Fibroblast of pulmonary artery (primary cell): Measurements from ENCODE around the gene XPNPEP1.
A peak's percentile ranks its signal among the peaks of the same experiment; 100 is the strongest.

ENCODE experiments used
- DNase-seq: peaks from one replicate; pipeline ENCODE4 v3.0.0-alpha.2; 2010; ENCODE audit warnings: low read depth
- H3K4me3 ChIP-seq: replicated peaks from 2 replicates; pipeline ENCODE4 v1.5.1; 2011; ENCODE audit warnings: low read depth, mild to moderate bottlenecking, control low read depth, low read length, moderate library complexity
- CTCF ChIP-seq: IDR thresholded peaks from 2 replicates; pipeline ENCODE4 v1.5.1; 2011; ENCODE audit warnings: mild to moderate bottlenecking, control low read depth, low read length, inconsistent platforms; ENCODE audit errors: missing control alignments

The XPNPEP1 gene

GRCh38 chr10:109940117-109940516, 16.8 kb upstream of the XPNPEP1 start:
- TF ChIP-seq CTCF: no peak
- DNase-seq: no peak
- no peak overlapping the region for H3K4me3 ChIP-seq

GRCh38 chr10:109939315-109939961, 16.1 kb upstream of the XPNPEP1 start:
- no peak for DNase-seq
- no peak overlapping the region for H3K4me3 ChIP-seq
- TF ChIP-seq CTCF: no peak

- no peak overlapping the region for H3K4me3 ChIP-seq
- no peak for DNase-seq
- TF ChIP-seq CTCF: no peak
These were observed 14.3 kb upstream of the XPNPEP1 start for GRCh38 chr10:109937460-109938065.

GRCh38 chr10:109934958-109935793, 11.9 kb upstream of the XPNPEP1 start:
- no peak overlapping the region for H3K4me3 ChIP-seq
- DNase-seq: peak; percentile 86
- no peak for TF ChIP-seq CTCF

GRCh38 chr10:109933984-109934565, 10.8 kb upstream of the XPNPEP1 start:
- TF ChIP-seq CTCF: no peak
- H3K4me3 ChIP-seq: no peak overlapping the region
- DNase-seq: no peak

- TF ChIP-seq CTCF: no peak
- DNase-seq: no peak
These were observed 9.7 kb upstream of the XPNPEP1 start for GRCh38 chr10:109932968-109933367.

More at GRCh38 chr10:109932968-109933367, 9.7 kb upstream of the XPNPEP1 start:
- H3K4me3 ChIP-seq: no peak overlapping the region
